HUDEP-2 (cell line): ENCODE data around the gene SIAH1.
"Not testable (repeated sequence)": the region's sequence is repeated elsewhere in the genome, so short reads cannot be mapped to it uniquely, and the experiment has no call there.

Source experiments
- DNase-seq, 76 experiments: peaks; one replicate each; lab custom pipeline; 2025; ENCODE audit not compliant: unreplicated experiment in 76 of 76; lab: John Stamatoyannopoulos, UW

The SIAH1 gene

DNA sequence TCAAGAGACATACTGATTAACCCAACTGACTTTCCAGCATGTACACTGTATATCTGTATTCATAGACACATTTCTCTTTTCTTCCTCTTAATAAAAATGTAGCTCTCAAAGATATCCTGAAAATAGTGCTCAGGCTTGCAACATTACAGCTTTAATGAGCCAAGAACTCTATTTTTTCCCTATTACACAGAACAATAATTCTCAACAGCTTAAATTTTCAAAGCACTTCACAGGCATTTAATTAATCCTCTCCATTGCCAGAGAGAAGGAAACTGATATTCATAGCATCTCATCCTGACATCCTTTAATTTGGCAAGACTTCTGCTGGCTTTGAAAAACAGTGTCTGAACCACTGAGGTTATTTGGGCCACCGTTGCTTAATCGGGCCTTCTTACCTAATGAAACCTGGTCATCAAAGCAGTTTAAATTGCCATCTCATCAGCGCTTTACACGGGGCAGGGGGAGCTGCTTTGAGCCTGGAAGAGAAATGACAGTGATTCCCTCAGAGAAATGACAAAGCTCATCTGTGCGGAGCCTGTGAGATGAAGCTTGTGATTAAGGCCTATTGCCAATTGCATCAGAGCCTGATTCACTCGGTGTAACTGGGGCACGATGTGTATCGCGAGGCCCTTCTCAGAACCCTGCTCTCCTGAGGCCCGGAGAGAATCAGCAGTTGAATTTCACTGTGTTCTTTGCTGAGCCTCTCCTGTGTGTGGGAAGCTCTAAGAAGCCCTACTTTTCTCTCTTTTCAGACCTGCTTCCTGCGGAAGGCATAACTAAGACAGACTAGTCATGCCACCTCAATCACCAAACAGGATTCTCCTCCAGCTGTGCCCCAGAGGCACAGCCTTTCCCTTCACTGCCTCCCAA is 8.5 kb upstream of the SIAH1 start:
- DNase-seq = no peak

DNA sequence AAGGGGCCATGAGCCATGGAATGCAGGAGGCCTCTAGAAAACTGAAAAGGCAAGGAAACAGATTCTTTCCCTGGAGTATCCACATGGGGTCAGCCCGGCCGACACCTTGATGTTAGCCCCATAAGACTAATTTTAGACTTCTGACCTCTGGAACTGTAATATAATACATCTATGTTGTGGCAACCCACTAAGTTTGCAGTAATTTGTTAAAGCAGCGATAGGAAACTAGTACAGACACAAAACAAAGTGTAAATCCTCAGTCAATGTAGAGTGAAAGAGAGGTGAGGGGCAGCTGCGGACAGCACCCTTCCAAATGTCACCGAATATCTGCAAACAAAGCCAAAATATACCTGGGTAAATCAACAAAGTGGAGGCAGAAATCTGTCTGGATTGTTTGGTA is 7.2 kb upstream of the SIAH1 start:
- DNase-seq = no peak

DNA sequence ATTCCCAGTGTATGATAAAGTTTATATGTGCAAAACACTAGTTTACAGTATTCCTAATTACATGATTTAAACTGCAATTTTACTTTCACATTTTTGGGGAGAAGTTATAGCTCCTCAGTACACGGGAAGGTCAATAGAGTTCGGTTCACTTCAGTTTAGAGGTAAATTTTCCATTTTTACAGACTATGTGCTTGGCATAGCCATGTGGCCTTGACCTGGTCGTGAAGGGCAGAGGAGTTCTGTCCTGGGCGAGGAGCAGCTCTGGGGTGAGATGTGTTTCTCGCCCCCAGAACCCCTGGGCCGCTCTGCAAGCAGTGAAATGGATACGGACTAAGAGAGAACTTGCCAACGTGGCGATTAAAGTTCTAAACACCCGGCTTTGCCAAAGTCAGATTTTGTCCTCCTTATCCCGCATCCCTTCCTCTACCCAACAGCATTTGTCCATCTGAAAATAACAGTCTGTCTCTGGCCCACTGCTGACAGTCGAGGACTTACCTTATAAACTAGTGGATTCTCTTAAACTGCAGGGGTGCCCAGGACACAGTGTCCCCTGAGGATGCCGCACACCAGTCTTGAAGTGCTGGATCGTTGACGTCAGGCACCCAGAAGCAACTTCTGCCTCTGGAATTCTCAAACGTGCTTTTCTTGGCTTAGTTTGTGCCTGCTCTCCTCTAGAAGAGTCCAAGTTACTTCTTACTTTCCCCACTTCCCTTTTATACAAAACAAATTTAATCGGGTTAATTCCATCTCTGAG is 1.5 kb upstream of the SIAH1 start:
- no peak for DNase-seq

DNA sequence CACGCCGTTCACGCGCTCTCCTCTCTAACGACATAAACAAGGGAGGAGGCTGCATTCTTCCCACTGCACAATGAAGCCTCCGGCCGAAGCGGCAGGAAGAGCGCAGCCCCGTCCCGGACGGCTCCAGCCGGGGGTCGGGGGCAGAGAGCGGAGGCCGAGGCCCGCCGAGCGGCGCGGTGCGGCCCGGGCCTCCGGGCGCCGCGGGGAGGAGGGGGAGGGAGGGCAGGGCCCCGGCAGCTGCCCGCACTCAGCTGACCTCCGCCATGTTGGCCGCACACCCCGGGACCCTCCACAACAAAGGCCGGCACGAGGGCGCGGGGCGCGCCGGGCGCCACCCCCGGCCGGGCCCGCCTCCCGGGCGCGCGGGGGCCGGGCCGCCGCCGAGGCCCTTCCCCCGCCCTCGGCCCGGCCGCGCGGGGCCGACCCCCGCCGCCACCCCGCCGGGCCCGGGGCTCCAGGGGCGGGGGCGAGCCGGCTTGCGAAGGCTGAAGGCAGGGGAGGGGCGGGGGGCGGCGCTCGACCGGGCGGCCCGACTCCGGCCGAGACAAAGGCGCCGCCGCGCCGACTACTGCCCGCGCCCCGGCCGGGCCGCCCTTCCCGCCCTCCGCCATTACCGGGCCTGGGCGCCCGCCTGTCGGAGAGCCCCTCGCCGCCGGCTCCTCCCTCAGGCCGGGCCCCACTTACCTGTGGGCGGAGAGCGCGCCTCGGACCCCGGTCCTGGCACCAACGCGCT is 527 bp downstream of the SIAH1 start:
- peak in 17 of 76 experiments; percentile 5 to 48 (median 17) for DNase-seq

DNA sequence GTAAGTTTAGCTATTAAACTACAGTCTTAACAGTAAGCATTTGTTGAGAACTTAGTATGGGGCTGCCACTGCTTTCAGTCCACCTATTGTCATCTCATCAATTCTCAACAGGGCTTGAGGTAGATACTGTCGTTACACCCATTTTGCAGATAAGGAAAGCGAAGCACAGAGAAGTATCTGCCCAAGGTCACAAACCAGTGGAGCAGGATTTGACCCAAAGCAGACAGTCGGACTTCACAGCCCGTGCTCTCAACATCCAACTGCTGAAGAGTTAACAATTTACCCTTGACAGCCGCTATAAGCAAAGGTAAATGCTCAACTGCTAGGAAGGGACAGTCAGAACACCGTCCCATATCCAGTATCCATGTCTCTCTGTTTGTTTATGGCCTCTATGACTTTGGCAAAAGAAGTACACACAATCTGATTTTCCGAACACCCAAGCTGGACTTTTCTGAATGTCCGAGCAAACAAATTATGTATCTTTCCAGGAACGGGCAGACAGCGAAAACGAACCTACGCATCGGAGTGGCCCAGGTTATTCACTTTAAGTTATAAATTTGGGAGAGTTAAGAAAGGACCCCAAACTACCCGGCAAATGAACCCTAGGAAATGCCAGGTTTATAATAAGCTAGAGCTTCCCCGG is 1.2 kb downstream of the SIAH1 start:
- DNase-seq = peak in 15 of 76 experiments; percentile 5 to 50 (median 15)

DNA sequence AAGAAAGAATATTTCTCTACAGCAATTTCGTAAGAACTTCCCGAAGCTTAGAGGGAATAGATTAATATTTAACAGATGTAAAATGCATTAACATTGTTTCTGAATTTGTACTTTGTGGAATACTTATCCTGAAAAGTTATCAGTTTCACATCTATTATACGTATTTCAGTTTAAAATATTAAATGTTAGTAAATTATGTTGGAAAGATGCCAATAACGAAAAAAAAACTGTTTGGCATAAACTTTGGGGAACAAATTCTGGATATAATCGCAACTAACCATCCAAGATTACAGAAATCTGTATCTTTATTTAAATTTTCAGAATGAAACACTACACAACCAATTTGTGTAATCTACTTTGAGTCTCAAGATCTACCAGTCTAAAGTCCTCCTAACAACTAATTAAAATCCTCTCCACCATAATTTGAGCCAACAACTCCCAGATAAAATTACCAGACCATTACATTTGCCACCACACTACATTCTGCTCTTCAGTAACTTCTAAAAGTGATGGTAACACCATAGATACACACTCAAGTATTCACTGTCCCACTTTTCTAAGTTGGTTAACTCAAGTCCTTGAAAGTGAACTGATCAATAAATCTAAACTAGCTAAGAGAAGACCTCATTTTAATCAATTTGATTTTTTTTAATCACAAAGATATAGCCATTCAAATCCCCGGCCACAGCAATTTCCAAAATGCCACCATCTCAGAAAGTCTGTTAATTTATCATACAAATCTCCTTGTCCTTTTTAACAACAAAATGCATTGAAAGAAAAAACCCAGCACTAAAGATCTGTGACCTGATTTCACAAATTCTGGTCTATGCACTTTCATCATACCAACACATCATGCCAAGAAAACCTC is 2.0 kb downstream of the SIAH1 start:
- DNase-seq = no peak

DNA sequence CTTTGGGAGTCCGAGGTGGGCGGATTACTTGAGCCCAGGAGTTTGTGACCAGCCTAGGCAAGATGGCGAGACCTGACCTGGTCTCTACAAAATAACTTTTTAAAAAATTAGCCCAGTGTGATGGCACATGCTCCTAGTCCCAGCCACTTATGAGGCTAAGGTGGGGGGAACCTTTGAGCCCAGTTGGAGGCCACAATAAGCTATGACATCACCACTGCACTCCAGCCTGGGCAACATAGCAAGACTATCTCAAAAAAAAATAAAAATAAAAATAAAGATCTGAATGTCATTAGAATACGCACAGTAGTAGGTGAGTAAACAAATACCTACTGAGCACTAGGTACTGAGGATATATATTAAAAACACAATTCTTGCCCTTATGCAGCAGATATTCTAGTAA is 3.1 kb downstream of the SIAH1 start:
- DNase-seq = no peak

DNA sequence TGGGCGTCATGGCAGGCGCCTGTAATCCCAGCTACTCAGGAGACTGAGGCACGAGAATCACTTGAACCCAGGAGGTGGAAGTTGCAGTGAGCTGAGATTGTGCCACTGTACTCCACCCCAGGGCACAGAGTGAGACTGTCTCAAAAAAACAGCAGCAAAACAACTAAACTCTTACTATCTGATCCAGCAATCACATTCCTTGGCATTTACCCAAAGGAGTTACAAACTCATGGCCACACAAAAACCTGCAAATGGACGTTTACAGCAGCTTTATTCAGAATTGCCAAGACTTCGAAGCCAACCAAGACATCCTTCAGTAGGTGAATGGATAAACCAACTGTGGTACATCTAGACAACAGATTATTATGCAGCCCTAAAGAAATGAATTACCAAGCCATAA is 4.0 kb downstream of the SIAH1 start:
- DNase-seq = peak in 4 of 76 experiments; percentile 10 to 25 (median 13)

DNA sequence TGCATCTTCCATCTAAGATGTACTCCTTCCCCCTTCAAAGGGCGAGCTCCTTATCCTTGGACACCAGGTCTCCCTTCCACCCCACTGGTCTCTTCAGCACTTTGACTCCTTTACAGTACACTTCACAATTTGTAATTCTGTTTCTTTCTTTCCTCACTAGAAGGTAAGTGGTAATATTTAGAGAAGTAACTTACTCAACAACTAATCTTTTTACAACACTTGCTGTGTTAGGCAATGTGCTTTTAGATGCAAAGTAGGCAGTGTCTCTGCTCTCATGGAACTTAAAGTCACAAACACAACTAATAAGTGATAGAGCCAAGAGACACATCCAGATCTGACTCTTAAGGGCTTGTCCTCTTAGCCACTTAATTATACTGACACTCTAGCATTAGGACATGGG is 6.4 kb downstream of the SIAH1 start:
- no peak for DNase-seq

DNA sequence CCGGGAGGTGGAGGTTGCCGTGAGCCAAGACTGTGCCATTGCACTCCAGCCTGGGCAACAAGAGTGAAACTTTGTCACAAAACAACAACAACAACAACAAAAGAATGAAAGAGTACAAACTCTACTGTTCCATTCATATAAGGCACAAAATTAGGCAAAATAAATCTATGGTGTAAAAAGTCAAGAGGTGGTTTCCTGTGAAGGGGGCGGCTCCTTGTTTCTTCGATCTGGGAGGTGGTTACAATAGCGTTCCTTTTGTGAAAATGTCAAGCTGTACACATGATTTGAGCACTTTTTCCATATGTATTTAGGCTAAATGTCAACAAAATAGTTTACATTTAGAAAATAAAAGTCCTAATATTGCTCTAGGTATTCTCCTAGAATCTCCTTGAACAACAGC is 6.9 kb downstream of the SIAH1 start:
- DNase-seq = no peak

DNA sequence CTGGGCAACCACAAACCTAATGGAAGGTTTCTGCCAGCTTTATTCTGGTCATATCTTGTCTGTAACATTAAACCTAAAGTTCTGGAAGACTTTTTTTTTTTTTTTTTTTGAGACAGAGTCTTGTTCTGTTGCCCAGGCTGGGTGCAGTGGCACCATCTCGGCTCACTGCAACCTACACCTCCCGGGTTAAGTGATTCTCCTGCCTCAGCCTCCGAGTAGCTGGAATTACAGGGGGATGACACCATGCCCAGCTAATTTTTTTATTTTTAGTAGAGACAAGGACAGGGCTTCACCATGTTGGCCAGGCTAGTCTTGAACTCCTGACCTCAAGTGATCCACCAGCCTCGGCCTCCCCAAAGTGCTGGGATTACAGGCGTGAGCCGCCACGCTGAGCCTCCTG is 7.9 kb downstream of the SIAH1 start:
- DNase-seq = not testable (repeated sequence)

DNA sequence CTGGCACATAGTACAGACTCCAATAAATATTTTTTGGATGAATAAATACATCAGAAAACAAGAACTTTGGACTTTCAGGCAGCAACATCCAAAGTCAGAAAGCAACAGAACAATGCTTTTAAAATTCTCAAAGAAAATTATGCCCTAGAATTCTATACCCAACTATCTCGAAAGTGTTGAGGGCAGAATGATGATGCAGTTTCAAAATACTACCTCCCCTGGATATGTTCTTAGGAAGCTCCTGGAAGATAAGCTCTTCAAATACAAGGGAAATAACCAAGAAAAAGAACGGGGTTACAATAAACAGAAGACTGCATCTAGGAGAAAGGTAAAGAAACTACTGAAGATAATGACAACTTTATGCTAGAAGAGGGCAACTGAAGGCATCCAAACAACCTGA is 11.0 kb downstream of the SIAH1 start:
- DNase-seq = no peak

DNA sequence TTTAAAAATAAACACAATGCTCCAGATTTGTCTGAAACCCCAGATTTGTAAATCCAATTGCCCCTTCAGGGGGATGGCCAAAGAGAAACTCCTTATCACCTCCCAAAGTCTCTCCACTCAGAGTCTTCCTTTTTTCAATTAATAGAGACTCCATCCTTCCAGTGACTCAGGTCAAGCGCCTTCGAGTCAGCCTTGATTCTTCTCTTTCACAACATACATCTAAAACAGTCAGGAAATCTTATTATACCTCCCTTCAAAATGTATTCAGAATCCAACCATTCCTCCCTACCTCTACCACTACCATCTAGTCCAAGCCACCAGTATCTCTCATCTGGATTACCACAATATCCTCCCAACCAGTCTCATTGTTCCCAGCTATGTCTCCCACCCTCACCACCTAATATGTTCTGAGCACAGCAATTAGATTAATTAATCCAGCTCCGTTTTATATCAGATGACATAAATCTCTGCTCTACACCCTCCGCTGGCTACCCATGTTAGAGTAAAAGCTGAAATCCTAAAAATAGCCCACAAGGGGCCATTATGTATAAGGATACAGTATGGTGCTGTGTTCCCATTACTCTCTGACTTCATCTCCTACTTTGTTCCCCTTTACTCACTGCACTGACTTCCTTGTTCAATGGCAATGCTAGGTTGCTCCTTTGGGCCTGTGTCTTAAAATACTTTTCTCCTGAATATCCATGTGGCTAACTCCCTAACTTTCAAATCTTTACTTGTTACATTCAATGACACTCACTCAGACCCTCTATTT is 11.8 kb downstream of the SIAH1 start:
- no peak for DNase-seq

DNA sequence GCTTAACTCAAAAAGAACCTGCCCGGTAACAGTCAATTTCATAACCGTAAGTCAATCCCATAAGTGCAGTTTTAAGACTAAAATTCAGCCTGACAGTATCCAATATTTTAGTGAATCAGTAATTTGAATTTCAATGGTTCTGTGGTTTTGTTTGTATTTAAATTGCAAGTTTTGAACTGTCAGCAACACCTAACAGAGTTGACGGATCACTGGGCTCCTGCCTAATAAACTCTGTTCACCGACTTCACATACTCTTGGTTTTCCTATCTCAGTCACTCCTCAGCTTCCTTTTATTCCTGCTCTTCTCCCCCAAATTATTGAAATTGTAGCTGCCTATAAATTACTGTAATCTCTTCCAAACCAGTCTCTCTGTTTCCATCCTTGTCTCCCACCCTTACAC is 12.5 kb downstream of the SIAH1 start:
- DNase-seq = no peak

DNA sequence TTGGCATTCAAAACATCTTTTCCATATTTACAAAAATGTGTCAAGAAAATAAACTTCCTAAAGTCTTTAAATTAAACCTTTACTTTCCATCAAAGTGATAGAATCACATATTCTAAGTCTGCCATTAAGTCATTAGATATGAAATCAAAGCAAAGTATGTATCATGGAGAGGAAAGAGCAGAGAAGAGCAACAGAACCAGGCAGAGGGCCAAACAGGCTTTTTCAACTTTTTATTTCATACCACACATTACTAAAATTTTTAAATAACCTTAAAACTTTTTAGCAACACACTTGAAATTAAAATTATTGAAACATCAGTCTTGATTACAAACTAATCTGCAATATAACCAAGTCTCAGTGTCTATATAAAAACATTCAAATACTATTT is 13.8 kb downstream of the SIAH1 start:
- DNase-seq = no peak

DNA sequence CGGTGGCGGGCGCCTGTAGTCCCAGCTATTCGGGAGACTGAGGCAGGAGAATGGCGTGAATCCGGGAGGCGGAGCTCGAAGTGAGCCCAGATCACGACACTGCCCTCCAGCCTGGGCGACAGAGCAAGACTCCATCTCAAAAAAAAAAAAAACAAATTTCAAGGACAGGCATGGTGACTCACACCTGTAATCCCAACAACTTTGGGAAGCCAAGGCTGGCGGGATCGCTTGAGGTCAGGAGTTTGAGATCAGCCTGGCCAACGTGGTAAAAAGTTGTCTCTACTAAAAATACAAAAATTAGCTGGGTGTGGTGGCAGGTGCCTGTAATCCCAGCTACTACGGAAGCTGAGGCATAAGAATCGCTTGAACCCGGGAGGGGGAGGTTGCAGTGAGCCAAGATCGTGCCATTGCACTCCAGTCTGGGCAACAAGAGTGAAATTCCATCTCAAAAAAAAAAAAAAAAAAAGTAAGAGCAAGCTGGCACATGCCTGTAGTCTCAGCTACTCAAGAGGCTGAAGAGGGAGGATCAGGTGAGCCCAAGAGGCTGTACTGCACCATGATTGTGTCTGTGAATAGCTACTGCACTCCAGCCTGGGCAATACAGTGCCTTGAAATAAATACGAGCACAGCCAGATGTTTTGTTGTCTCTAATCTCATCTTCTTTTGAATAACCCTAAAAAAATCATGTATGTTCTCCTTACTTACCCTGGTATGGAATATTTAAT is 14.4 kb downstream of the SIAH1 start:
- DNase-seq = not testable (repeated sequence)

DNA sequence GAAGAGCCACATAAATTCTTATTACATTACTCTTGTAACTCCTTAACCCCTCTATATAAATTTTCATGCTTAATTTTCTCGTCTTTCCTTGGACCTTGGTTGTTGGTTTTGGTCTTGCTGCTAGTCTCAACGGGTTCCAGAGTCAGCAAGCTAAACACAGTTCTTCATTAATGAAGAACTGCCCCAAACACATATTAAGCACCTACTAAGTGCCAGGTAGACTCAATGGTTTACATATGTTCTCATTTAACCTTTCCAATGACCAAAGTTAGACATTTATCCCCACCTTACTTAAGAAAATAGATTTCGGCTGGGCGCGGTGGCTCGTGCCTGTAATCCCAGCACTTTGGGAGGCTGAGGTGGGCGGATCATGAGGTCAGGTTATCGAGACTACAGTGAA is 15.0 kb downstream of the SIAH1 start:
- DNase-seq = no peak

DNA sequence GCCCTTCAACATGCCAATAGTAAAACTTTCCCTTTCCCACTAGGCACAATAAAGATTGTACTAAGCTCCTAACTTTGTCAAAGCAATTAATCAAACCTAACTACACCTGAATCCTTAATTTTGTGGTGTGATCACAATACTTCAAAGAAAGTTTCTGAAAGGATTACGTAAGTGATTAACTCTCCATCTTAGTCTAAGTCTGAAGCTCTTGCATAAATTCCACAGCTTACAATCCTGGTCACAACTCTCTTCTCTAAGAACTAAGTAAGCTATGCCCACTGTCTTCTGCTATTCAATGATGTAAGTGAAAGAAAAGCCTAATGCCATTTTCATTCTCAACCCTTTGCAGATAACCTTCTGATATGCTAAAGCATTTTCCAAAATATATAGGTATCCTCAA is 15.4 kb downstream of the SIAH1 start:
- no peak for DNase-seq
